HG02970 (cell line): ENCODE results near the gene TRIO.

Experiments used
- ATAC-seq: cut with Tn5 transposase; IDR thresholded peaks from one replicate; pipeline ENCODE4 v1.9.1; 2021; ENCODE audit warnings: mild to moderate bottlenecking, moderate library complexity, moderate number of reproducible peaks; ENCODE audit not compliant: unreplicated experiment, low FRiP score

TRIO gene

DNA sequence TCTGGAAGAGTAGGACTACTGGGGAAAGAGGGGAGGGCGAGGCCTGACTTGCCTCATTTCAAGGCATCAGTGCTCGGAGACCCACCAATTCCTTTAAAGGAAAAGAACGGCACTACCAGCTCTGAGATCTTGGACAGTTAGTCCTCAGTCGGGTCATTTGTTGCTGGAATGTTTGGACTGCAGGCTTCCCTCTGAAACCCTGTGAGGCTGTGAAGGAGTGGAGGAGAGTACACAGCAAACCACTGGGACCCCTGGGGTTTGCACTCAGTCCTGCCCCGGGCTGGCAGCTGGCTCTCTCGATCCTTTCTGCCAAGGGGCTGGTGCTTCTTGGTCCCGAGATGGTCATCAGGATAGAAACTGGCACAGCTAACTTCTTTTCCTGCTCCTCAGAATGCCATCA lies 194.5 kb downstream of the TRIO start:
- no peak for ATAC-seq

DNA sequence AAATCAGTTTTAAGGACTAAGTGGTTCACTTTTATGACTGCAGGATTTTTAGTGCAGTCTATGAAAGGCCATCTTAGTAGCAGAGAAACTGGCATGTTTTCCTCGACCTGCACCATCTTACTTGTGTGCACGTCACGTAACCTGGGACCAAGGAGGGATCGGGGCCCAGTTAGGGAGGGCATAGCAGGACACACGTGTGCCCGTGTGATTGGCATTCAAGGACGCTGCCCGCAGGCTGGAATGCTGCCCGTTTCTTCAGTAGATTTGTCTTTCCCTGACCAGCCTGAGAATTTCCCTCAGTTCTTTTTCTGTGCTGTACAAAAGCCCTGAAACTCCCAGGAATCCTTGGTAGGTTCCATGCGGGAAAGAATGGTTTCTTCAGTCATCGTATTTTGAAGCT lies 196.3 kb downstream of the TRIO start:
- ATAC-seq: no peak

DNA sequence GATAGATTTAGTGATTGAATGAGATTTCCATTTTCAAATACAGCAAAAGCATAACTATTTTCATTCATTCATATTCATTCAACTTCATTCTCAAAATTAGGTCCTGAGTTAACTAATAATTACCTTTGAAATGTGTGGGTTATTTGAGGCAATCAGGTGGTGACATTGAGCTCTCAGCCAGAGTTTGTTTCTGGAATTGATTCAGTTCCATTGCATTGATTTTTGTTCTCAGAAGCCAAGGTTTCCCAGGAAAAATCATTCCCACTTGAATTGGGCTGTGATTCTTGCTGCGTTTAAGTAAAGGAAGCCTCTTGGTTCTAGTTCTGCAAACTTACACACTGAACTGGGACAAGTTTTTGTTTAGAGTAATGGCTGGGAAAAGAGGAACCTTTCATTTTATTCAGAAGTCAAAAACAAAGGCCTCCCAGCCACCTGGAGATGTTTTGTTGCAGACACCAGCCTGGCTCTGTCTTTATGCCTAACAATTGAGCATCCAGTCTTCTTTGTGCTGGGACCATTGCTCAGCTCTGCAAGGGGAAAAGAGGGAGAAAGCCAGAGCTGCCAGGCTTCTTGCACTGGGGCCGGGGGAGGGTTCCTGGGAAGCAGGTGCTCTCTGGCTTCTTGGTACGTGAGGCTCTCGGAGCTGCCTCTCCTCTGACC lies 198.6 kb downstream of the TRIO start:
- ATAC-seq: peak; percentile 23

DNA sequence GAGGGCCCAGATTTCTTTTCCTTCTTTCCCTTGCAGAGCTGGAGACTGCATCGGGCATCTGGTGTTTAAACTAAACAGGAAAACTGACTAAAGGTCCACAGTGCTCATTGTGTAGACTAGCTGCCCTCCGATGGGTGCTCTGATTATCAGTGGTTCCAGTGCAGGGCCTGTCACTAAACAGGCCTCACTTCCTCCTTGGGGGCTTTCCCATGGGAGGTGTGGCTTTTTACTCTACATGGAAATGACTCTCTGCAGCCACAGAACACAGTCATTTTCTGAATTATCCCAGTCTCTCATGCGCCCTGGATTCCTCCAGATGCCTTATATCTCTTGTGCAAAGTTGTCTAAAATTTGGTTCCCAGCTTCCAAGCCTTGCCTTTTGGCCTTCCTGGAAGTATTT lies 199.2 kb downstream of the TRIO start:
- ATAC-seq: peak; percentile 70

DNA sequence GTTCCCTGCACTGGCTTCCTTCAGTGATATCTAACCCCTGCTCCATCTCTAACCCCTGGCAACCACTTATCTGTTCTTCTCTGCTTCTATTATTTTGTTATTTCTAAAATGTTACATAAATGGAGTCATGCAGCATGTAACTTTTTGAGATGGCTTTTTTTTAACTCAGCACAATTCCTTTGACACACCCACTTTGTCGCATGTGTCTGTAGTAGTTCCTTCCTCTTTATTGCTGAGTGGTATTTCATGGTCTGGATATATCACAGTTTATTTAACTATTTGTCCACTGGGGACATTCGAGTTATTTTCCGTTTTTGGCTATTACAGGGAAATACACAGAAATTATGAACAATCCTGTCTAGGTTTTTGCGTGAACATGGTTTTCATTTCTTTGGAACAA lies 200.2 kb downstream of the TRIO start:
- ATAC-seq: no peak

DNA sequence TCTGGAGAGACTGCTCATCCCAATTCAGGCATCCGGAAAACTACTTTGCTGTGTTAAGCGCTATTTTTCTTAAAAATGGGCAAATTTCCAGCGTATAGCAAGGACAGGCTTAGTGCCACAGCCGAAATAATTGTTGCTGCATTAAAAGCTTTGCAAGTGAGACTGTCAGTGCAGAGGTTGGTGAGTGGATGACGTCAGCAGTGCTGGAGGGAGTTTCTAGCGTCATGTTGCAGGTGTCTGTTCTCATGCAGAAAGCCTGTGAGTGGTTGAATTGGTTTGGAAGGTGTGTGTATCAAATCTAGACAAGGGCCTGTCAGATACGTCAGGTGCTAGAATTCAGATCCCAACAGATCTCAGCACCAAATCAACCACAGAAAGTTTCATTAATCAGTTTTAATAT lies 204.4 kb downstream of the TRIO start:
- no peak for ATAC-seq

DNA sequence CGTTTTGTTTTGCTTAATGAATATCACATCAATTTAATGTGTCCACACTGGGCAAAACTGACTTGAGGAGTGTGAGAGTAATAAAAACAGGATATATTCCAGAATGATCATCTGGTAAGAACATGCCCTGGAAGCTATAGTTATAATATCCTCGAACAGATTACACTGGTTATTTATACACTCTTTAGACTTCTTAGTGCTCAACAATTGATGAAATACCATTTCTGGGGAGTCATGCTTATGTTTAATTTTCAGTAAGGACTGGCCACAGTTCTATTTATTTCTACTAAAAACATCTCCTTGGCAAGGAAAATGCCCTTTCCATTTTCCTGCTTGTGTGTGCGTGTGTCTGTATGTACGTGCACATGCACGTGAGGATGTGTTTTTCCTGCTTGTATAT lies 205.0 kb downstream of the TRIO start:
- ATAC-seq: no peak

DNA sequence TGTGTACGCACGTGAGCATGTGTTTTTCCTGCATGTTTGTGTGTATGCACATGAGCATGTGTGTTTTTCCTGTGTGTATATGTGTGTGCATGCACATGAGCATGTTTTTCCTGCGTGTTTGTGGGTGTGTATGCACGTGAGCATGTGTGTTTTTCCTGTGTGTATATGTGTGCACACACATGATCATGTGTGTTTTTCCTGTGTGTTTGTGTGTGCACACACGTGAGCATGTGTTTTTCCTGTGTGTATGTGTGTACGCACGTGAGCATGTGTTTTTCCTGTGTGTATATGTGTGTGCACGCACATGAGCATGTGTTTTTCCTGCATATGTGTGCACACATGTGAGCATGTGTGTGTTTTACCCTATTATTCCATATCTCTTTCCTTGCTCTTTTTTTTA lies 205.9 kb downstream of the TRIO start:
- no peak for ATAC-seq

DNA sequence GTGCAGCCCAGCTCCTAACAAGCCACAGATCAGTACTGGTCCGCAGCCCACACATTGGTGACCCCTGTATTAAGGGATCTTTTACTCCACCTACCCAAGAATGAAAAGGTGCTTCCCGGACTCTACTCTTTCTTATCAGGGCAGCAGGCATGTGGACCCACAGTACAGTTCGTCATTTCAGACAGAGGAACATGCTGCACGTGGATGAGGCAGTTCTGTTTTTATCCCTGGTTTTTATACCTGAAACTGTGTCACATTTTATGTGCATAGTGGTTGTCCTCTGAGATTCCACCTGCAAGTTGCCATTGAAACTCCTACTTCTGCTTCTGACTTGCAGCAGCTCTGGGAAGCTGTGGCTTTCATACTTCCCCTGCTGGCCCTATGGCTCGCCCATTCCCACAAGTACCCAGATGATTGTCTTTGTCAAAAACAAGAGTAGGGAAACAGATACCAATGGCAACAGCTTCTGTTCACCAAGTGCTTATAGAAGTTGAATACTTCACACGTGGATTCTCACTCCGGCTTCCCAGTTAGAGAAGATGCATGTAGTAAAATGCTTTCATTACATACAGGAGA lies 208.0 kb downstream of the TRIO start:
- ATAC-seq: no peak

DNA sequence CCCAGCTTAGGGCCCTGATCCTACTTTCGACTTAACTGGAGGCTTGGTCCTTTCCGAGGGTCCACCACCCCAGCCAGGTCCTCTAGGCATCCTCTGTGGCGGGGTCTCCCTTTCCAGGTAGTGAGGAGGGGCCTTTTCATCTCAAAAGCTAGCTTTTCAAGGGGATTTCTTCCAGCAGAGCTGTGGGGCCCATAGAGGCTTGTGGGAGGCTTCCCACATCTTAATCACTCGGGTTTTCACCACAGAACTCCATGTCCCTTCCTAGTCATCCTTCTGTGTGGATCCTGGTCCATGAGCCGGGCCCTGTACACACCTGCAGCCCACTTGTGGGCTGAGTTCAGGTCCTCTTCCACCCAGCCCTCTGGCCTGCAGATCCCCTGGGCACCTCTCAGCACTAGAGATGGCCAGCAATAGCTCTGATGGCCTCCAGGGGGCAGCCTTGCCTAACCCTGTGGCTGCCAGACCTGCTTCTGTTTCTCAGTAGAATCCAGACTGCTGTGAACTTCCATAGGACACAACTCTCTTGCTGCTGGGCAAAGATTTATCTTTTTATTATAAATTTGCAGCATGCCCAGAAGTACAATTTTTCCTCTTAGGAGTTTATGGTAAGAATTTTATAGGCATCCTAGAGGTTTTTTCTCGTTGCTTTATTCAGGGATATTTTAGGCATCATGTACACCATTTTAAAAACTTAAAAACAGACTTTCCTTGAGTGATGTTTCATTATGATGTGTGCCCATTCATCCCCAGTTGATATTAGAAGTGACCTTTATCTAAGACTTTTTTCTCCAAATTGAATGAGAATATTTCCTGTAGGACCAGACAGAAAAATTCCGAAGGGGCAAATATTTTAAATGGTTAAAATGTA lies 208.9 kb downstream of the TRIO start:
- ATAC-seq: peak; percentile 80

DNA sequence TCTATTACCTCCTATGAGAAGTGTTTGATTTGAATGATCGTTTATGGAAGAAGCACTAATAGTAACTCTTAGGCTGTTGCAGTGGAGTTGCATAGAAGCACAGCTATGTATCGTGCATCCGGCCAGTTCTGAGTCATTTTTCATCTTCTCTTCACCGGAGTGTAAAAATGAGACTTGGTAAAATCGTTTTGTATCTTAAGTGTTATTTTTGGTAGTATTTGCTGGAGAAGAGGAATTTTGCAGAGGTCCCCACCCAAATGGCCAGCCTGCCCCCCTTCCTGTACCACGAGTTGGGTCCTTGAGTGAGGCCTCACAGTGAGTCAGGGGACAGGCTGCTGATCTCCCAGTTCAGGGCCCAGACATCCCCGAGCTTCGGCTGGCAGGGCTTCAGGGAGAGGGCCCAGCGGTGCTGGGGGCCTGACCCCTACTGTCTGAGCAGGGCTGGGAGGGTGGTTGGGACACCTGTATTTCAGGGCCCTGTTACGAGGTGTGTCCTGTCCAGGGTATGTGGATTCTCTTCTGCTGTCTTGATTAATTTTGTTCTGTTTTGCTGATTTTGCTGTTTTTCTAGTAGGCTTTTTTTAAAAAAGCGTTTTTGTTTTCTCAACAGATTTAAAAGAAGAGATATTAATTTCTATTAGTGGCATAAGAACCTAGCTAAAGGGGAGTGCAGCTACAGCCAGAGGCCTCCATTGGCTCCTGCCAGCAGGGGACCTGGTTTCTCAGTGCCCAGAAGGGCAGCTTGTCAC lies 210.8 kb downstream of the TRIO start:
- ATAC-seq: no peak

DNA sequence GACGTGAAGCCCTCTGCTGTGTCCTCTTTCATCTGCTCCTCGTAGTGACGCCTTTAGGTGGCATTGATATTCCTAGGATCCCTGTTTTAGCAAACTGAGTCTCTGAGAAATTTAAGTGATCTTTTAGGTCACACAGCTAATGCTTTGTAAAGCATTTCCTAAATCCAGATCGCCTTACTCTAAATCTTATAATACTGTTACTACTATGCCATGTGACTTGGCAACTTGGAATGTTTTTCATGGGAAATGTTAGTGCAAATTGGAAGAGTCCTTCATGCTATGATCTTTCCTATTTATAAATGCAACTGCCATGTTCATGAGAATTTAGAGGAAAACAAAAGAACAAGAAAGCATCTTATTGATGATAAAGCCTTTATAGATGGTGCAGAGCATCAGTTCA lies 212.2 kb downstream of the TRIO start:
- ATAC-seq: no peak

DNA sequence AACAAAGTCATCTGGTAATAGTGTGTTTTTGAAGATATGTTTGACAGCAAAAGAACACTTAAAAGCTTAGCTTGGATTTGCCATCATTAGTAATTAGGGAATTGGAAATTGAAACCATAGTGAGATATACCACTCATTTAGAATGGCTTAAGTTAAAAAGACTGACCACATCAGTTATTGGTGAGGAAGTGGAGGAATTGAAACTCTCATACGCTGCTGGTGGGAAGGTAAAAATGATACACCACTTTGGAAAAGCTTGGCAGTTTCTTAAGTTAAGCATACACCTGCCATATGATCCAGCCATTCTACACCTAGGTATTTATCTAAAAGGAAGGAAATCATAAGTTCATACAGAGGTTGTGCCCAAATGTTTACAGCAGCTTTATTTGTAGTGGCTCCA lies 213.2 kb downstream of the TRIO start:
- ATAC-seq: no peak

DNA sequence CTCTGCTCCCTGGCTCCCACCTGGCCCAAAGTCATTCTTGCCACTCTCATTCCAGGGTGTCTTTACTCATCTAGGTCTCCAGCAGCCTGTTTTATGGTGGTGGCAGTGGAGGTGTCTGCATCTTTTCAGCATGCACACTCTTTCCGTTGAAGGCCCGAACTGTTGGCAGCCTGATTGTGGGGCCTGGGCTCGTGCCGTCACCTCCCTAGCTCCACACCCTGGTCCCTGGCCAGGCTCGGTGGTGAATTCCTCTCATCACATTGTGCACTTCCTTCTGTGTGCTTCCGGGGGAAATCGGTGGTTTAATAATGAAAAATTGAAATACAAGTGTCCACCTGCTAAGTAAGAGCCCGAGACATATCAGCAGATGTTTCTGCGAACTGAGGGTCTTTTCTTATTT lies 214.3 kb downstream of the TRIO start:
- ATAC-seq: no peak

DNA sequence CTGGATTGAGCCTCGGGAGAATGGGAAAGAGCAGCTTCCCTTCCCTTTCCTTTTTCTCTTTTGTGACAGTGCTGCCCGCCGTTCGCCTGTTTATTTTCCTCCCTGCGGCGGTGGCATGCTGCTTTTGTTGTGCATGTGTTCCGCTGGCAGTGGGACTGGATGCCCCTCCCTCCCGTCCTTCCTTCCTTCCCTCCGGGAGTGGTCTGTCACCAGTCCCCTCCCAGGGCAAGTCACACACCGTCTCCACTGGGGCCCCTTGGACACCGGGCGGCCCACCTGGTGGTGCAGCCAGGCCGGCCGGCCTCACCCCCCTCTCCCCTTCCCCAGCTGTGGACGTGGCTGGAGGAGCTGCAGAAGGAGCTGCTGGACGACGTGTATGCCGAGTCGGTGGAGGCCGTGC lies 214.7 kb downstream of the TRIO start:
- ATAC-seq: no peak

DNA sequence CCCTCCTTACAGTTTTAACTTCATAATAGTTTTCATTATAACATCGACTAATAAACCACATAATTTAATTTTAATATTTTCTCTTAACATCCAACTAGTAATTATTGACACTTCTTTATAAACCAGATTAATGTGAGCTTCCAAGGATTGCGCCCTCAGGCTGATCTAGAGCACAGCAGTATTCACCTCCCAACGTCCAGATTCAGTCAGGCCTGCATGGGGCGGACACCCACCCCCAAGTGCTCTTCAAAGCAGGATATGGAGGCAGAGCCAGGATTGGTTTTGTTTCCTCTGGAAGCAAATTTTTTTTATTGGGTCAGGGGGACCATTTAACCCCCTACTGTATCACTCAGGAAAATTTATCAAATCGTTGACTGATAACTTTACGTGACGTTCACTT lies 215.4 kb downstream of the TRIO start:
- ATAC-seq: no peak

DNA sequence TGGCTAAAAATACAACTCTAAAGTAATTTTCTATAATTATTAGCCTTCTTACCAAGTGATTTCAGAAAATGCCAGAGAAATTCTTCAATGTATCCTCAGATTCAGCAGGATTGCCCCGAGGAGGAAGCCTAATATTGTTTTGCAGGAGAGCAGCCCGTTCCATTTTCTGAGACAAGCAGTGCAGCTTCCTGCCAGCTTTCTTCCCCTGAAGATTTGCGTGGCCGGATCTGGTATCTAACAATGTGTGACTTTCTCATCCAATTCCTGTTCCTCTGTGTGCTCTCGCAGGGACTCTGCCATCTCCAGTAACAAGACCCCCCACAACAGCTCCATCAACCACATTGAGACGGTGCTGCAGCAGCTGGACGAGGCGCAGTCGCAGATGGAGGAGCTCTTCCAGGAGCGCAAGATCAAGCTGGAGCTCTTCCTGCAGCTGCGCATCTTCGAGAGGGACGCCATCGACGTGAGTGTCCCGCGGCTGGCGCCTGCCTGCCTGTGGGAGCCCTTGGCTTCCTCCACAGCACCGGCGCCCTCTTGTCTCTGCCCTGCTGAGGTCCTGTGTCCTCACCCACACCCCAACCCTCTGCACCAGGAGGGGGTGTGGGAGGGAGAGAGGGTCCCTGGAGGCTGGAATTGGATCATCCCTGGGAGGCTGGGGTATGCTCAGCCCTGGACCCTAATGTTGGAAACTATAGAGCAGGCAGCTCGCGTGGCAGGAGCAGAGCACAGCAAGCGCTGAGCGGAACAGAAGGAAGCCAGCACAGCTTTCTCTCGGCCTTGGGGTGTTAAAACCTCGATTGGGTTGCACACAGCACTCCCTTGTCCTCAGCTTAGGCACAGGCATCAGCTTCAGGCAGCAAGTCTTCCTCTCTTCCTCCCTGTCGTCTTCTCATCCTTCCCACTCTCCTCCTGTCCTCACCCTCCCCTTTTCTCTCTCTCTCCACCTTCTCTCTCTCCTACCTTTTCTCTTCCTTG lies 216.2 kb downstream of the TRIO start:
- no peak for ATAC-seq

DNA sequence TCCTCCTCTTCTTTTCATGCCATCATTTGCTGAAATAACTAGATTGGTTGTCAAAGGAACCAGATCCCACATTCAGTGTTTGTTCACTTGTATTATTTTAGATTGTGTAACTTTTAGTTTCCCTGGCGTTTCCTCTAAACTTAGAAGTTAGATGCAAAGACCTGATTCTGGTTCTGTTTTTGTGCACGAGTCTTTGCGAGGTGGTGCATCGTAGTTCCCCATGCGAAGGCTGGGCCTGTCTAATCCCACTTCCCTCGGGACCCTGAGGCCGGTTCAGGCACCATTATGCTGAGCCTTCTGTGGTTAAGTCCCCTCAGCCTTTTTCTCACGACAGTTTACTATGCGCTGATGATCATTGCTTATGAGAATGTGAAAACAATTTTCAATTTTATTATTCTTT lies 219.3 kb downstream of the TRIO start:
- no peak for ATAC-seq

DNA sequence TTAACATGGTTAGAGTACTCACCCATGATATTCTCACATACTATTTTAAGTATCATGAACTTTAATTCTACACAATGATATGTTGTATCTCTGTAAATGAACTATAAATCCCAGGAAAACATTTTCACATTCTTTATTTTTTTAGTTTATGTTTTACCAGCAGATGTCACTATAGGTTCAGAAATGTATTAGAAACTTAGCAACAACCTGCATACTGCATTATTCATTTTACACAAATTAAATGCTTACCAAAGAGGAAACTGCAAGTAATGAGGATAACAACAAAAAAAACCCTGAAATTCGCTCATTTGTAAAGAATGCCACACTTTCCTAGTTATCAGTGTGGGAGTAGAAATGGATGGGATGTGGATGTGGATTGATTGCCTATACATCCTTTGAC lies 221.0 kb downstream of the TRIO start:
- no peak for ATAC-seq
